Uterine smooth muscle cell (primary cell): ENCODE results near the gene CEACAM4. TPM values are rescaled to one million over a fixed set of nuclear protein-coding genes. Genes with fewer than 3 reads are reported as not detected.

Experiments
- total RNA-seq: library from RNA; depleted of rRNA; stranded (reverse); fragments of >200 nt; gene quantifications from 2 replicates; pipeline ENCODE4 v1.2.3, GENCODE V29; 2014

The CEACAM4 gene
- not detected in 2 replicates for total RNA-seq

GRCh38 chr19:41626877-41627276 is at the start of gene CEACAM4:
TSS of gene CEACAM4 (minus strand) at chr19:41627074. CDS start at chr19:41626963, 111 bp downstream.

GRCh38 chr19:41575998-41576397 is 50.9 kb downstream of the CEACAM4 start, which contains the start of gene CEACAM21:
TSS of gene CEACAM21 (plus strand) at chr19:41576166. CDS start at chr19:41576275, 109 bp downstream.

Other genes with a start within 250 kb of the CEACAM4 start
- 11.5 and 18.0 TPM in 2 replicates for gene EXOSC5, start 229.7 kb downstream of the CEACAM4 start, total RNA-seq
- 23.6 and 26.1 TPM in 2 replicates for gene BCKDHA, start 229.3 kb downstream of the CEACAM4 start, total RNA-seq
- gene B3GNT8, start 199.7 kb downstream of the CEACAM4 start, total RNA-seq, result 1.5 TPM in 2 replicates
- 42.5 and 44.4 TPM in 2 replicates for gene DMAC2, start 187.2 kb downstream of the CEACAM4 start, total RNA-seq
- gene ERICH4, start 183.9 kb downstream of the CEACAM4 start, total RNA-seq, result not detected in 2 replicates
- not detected in 2 replicates for gene CEACAM21, start 50.9 kb downstream of the CEACAM4 start, total RNA-seq
- gene CEACAM7, start 61.2 kb upstream of the CEACAM4 start, total RNA-seq, result not detected in 2 replicates
- gene CEACAM5, start 81.6 kb upstream of the CEACAM4 start, total RNA-seq, result not detected in 2 replicates
- gene CEACAM6, start 128.5 kb upstream of the CEACAM4 start, total RNA-seq, result not detected in 2 replicates
- gene CEACAM3, start 169.5 kb upstream of the CEACAM4 start, total RNA-seq, result not detected in 2 replicates
- not detected in 2 replicates for gene LYPD4, start 217.6 kb upstream of the CEACAM4 start, total RNA-seq
- gene DMRTC2, start 218.0 kb upstream of the CEACAM4 start, total RNA-seq, result not detected in 2 replicates
- gene RPS19, start 233.2 kb upstream of the CEACAM4 start, total RNA-seq, result 689 and 1,123 TPM in 2 replicates